ENCODE measurements around the gene RNF8. TPM values are rescaled to one million over a fixed set of nuclear protein-coding genes. Genes with fewer than 3 reads are reported as not detected.

Gene RNF8
- total RNA-seq, 1 experiment from 2014 or later, result 22.0 TPM

- ChIA-PET POLR2A (interaction anchor here (0.6 to 4.3 kb wide), 2 partner anchors 23 to 151 kb away, joined by 4 to 32 read pairs; partner anchors contain the start of gene CMTR1), CTCF (interaction anchor here (0.9 kb wide), 1 partner anchor 10 kb away, joined by 3 read pairs; no protein-coding TSS in a partner anchor)
- no peak for DNase-seq (ENCODE audit: unreplicated experiment)
- peaks cover 9% of the 10 kb centered on the region for H3K4me1 Mint-ChIP-seq (ENCODE audit: insufficient read depth, unreplicated experiment)
- H3K36me3 Mint-ChIP-seq (ENCODE audit: insufficient read depth, unreplicated experiment), result no peaks in the 10 kb centered on the region
- no peaks in the 10 kb centered on the region for H3K9me3 Mint-ChIP-seq (ENCODE audit: unreplicated experiment)
- intact Hi-C loops (cut with micrococcal nuclease), result no loop called here
- TF ChIP-seq CTCF (IDR thresholded peaks at IDR 0.05; ENCODE audit: unreplicated experiment), result no peak
- no peak overlapping the region for H3K4me3 Mint-ChIP-seq (ENCODE audit: unreplicated experiment)
- no peak overlapping the region for H3K27ac Mint-ChIP-seq (ENCODE audit: low read depth, unreplicated experiment)
- BruUV-seq (replicated peaks), result no TSS peak
- no peaks in the 10 kb centered on the region for H3K27me3 Mint-ChIP-seq (ENCODE audit: insufficient read depth, unreplicated experiment)
Observed at GRCh38 chr6:37409501-37409900, 55.7 kb downstream of the RNF8 start.

GRCh38 chr6:37417393-37417792, 63.6 kb downstream of the RNF8 start:
- intact Hi-C loops (cut with micrococcal nuclease), result no loop called here
- H3K9me3 Mint-ChIP-seq (ENCODE audit: unreplicated experiment), result no peaks in the 10 kb centered on the region
- H3K4me3 Mint-ChIP-seq (ENCODE audit: unreplicated experiment), result no peak overlapping the region
- no peak for DNase-seq (ENCODE audit: unreplicated experiment)
- H3K4me1 Mint-ChIP-seq (ENCODE audit: insufficient read depth, unreplicated experiment), result no peaks in the 10 kb centered on the region
- no peaks in the 10 kb centered on the region for H3K36me3 Mint-ChIP-seq (ENCODE audit: insufficient read depth, unreplicated experiment)
- TF ChIP-seq CTCF (IDR thresholded peaks at IDR 0.05; ENCODE audit: unreplicated experiment), result no peak
- POLR2A ChIA-PET, result interaction anchor here (1.1 kb wide), 1 partner anchor 63 kb away, joined by 4 read pairs; the partner anchor contains the start of gene RNF8
- no peaks in the 10 kb centered on the region for H3K27me3 Mint-ChIP-seq (ENCODE audit: insufficient read depth, unreplicated experiment)
- no peak overlapping the region for H3K27ac Mint-ChIP-seq (ENCODE audit: low read depth, unreplicated experiment)
- CTCF ChIA-PET, result interaction anchor here (0.6 kb wide), 1 partner anchor 9 kb away, joined by 4 read pairs; no protein-coding TSS in a partner anchor
- no TSS peak for BruUV-seq (replicated peaks)

GRCh38 chr6:37418722-37419121, 64.9 kb downstream of the RNF8 start:
- CTCF ChIA-PET, result no interaction called here
- H3K36me3 Mint-ChIP-seq (ENCODE audit: insufficient read depth, unreplicated experiment), result no peaks in the 10 kb centered on the region
- H3K27ac Mint-ChIP-seq (ENCODE audit: low read depth, unreplicated experiment), result no peak overlapping the region
- no peaks in the 10 kb centered on the region for H3K9me3 Mint-ChIP-seq (ENCODE audit: unreplicated experiment)
- no peak overlapping the region for H3K4me3 Mint-ChIP-seq (ENCODE audit: unreplicated experiment)
- H3K4me1 Mint-ChIP-seq (ENCODE audit: insufficient read depth, unreplicated experiment), result no peaks in the 10 kb centered on the region
- no peaks in the 10 kb centered on the region for H3K27me3 Mint-ChIP-seq (ENCODE audit: insufficient read depth, unreplicated experiment)
- BruUV-seq (replicated peaks), result no TSS peak
- DNase-seq (ENCODE audit: unreplicated experiment), result no peak
- no peak for TF ChIP-seq CTCF (IDR thresholded peaks at IDR 0.05; ENCODE audit: unreplicated experiment)
- intact Hi-C loops (cut with micrococcal nuclease), result no loop called here
- POLR2A ChIA-PET, result no interaction called here

GRCh38 chr6:37426058-37426944, 72.5 kb downstream of the RNF8 start:
- TF ChIP-seq CTCF (IDR thresholded peaks at IDR 0.05; ENCODE audit: unreplicated experiment), result no peak
- intact Hi-C loops (cut with micrococcal nuclease), result no loop called here
- H3K36me3 Mint-ChIP-seq (ENCODE audit: insufficient read depth, unreplicated experiment), result no peaks in the 10 kb centered on the region
- POLR2A ChIA-PET, result no interaction called here
- no peak overlapping the region for H3K4me3 Mint-ChIP-seq (ENCODE audit: unreplicated experiment)
- peaks cover 6% of the 10 kb centered on the region for H3K4me1 Mint-ChIP-seq (ENCODE audit: insufficient read depth, unreplicated experiment)
- BruUV-seq (replicated peaks), result no TSS peak
- no peak overlapping the region for H3K27ac Mint-ChIP-seq (ENCODE audit: low read depth, unreplicated experiment)
- peaks cover 41% of the 10 kb centered on the region for H3K27me3 Mint-ChIP-seq (ENCODE audit: insufficient read depth, unreplicated experiment)
- CTCF ChIA-PET, result no interaction called here
- no peaks in the 10 kb centered on the region for H3K9me3 Mint-ChIP-seq (ENCODE audit: unreplicated experiment)
- no peak for DNase-seq (ENCODE audit: unreplicated experiment)
